Karpas-422 (cell line): ENCODE data around the gene BYSL. TPM values are rescaled to one million over a fixed set of nuclear protein-coding genes. Genes with fewer than 3 reads are reported as not detected.
"Not testable (repeated sequence)": the region's sequence is repeated elsewhere in the genome, so short reads cannot be mapped to it uniquely, and the experiment has no call there.

Experiments
- DNase-seq: peaks from one replicate; pipeline ENCODE4 v3.0.0-alpha.2; 2015
- H2AFZ ChIP-seq: fragments of 200-600 bp; sonication (generic); 2 replicates; pipeline ENCODE4 v1.6.1; 2014; ENCODE audit warnings: antibody characterized with exemption, low read length, mixed read lengths
- H3K27ac ChIP-seq: fragments of 200-600 bp; sonication (generic); 2 replicates; pipeline ENCODE4 v1.5.1; 2014; ENCODE audit warnings: mild to moderate bottlenecking, low read length, moderate library complexity
- H3K27me3 ChIP-seq: fragments of 200-600 bp; sonication (generic); 2 replicates; pipeline ENCODE4 v1.6.1; 2014; ENCODE audit warnings: low read length, mixed read lengths
- H3K36me3 ChIP-seq: fragments of 200-600 bp; sonication (generic); 2 replicates; pipeline ENCODE4 v1.6.1; 2014; ENCODE audit warnings: low read length, mixed read lengths; ENCODE audit not compliant: insufficient read depth
- H3K4me1 ChIP-seq: fragments of 200-600 bp; sonication (generic); 2 replicates; pipeline ENCODE4 v1.6.1; 2014; ENCODE audit warnings: mild to moderate bottlenecking, low read length, mixed read lengths
- H3K4me2 ChIP-seq: fragments of 200-600 bp; sonication (generic); 2 replicates; pipeline ENCODE4 v1.6.1; 2014; ENCODE audit warnings: low read length, low read depth, mild to moderate bottlenecking; ENCODE audit not compliant: poor library complexity, severe bottlenecking
- H3K4me3 ChIP-seq: fragments of 200-600 bp; sonication (generic); 2 replicates; pipeline ENCODE4 v1.5.1; 2014; ENCODE audit warnings: mild to moderate bottlenecking, antibody characterized with exemption, low read length, mixed read lengths
- H3K79me2 ChIP-seq: fragments of 200-600 bp; sonication (generic); 2 replicates; pipeline ENCODE4 v1.6.1; 2014; ENCODE audit warnings: mild to moderate bottlenecking, low read length, mixed read lengths
- H3K9ac ChIP-seq: fragments of 200-600 bp; sonication (generic); 2 replicates; pipeline ENCODE4 v1.6.0; 2014; ENCODE audit warnings: low read length
- H3K9me2 ChIP-seq: fragments of 200-600 bp; sonication (generic), shearing (Covaris generic); replicated peaks from 2 replicates; pipeline ENCODE4 v1.6.0; 2014; ENCODE audit warnings: mild to moderate bottlenecking, low read length, moderate library complexity; ENCODE audit not compliant: insufficient read depth
- H3K9me3 ChIP-seq: fragments of 300-700, 200-600 bp; sonication (generic); 2 replicates; pipeline ENCODE4 v1.6.1; 2014; ENCODE audit warnings: low read length, mixed read lengths
- H4K20me1 ChIP-seq: fragments of 200-600 bp; sonication (generic); 2 replicates; pipeline ENCODE4 v1.6.1; 2014; ENCODE audit warnings: mild to moderate bottlenecking, antibody characterized with exemption, low read length, low read depth; ENCODE audit not compliant: insufficient read depth
- total RNA-seq: library from RNA; depleted of rRNA; stranded (reverse); fragments of >200 nt; shearing (Covaris generic); gene quantifications from 2 replicates; pipeline ENCODE4 v1.2.3, GENCODE V29; 2014; ENCODE audit warnings: low replicate concordance

BYSL gene
- total RNA-seq, 1 experiment from 2014 or later = 17.9 TPM

- Histone ChIP-seq H2AFZ (peak overlapping the region; percentile 57), H3K9ac (peak overlapping the region; percentile 74), H3K4me3 (peak overlapping the region; percentile 97), H3K4me1 (peaks cover 42% of the 10 kb centered on the region), H3K27me3 (no peaks in the 10 kb centered on the region), H3K36me3 (no peaks in the 10 kb centered on the region), H3K27ac (peak overlapping the region; percentile 53), H3K79me2 (peaks cover 39% of the 10 kb centered on the region), H3K4me2 (peak overlapping the region; percentile 89), H3K9me3 (no peaks in the 10 kb centered on the region), H4K20me1 (0 out of 2 replicates have a peak, but pooled peaks cover 11% of the 10 kb centered on the region), H3K9me2 (no peaks in the 10 kb centered on the region)
- peak; percentile 45 for DNase-seq
These were observed 21.0 kb downstream of the BYSL start for GRCh38 chr6:41942067-41942851.

GRCh38 chr6:41942882-41943281 lies 21.6 kb downstream of the BYSL start:
- H2AFZ ChIP-seq, H3K9ac ChIP-seq, H3K27ac ChIP-seq, H3K9me3 ChIP-seq, H3K4me3 ChIP-seq, H3K9me2 ChIP-seq, H3K36me3 ChIP-seq, DNase-seq, H3K27me3 ChIP-seq: not testable (repeated sequence)
- H3K4me2 ChIP-seq = peak overlapping the region; percentile 89
- H4K20me1 ChIP-seq = 0 out of 2 replicates have a peak, but pooled peaks cover 11% of the 10 kb centered on the region
- H3K4me1 ChIP-seq = peaks cover 36% of the 10 kb centered on the region
- peaks cover 34% of the 10 kb centered on the region for H3K79me2 ChIP-seq

- Histone ChIP-seq H3K27me3 (no peaks in the 10 kb centered on the region), H3K4me3 (no peak overlapping the region), H3K4me2 (no peak overlapping the region), H3K36me3 (no peaks in the 10 kb centered on the region), H3K9ac (no peak overlapping the region), H4K20me1 (0 out of 2 replicates have a peak, but pooled peaks cover 11% of the 10 kb centered on the region), H3K9me3 (no peaks in the 10 kb centered on the region), H3K27ac (no peak overlapping the region), H3K4me1 (peaks cover 30% of the 10 kb centered on the region), H2AFZ (no peak overlapping the region), H3K9me2 (no peaks in the 10 kb centered on the region), H3K79me2 (peaks cover 30% of the 10 kb centered on the region)
- DNase-seq = peak; percentile 36
These were observed 22.2 kb downstream of the BYSL start for GRCh38 chr6:41943456-41943855.

GRCh38 chr6:41947581-41948220 lies 26.4 kb downstream of the BYSL start:
- Histone ChIP-seq H3K4me2 (no peak overlapping the region), H3K9ac (no peak overlapping the region), H3K79me2 (no peaks in the 10 kb centered on the region), H3K4me1 (no peaks in the 10 kb centered on the region; the same call in 1 of the 2 replicates), H3K4me3 (no peak overlapping the region), H3K27me3 (no peaks in the 10 kb centered on the region), H3K9me2 (no peaks in the 10 kb centered on the region), H4K20me1 (no peaks in the 10 kb centered on the region), H3K9me3 (no peaks in the 10 kb centered on the region), H3K36me3 (no peaks in the 10 kb centered on the region), H2AFZ (no peak overlapping the region), H3K27ac (no peak overlapping the region)
- DNase-seq = peak; percentile 16

GRCh38 chr6:41954668-41955067 lies 33.4 kb downstream of the BYSL start:
- H3K9ac ChIP-seq = no peak overlapping the region
- H3K9me2 ChIP-seq = no peaks in the 10 kb centered on the region
- H4K20me1 ChIP-seq = no peaks in the 10 kb centered on the region
- peak; percentile 5 for DNase-seq
- no peak overlapping the region for H3K4me3 ChIP-seq
- H3K27ac ChIP-seq = no peak overlapping the region
- no peaks in the 10 kb centered on the region for H3K9me3 ChIP-seq
- no peaks in the 10 kb centered on the region for H3K4me1 ChIP-seq
- no peak overlapping the region for H3K4me2 ChIP-seq
- H3K36me3 ChIP-seq = no peaks in the 10 kb centered on the region
- no peaks in the 10 kb centered on the region for H3K27me3 ChIP-seq
- no peaks in the 10 kb centered on the region for H3K79me2 ChIP-seq
- H2AFZ ChIP-seq = no peak overlapping the region

- H2AFZ ChIP-seq = no peak overlapping the region
- H4K20me1 ChIP-seq = no peaks in the 10 kb centered on the region
- no peaks in the 10 kb centered on the region for H3K36me3 ChIP-seq
- no peaks in the 10 kb centered on the region for H3K79me2 ChIP-seq
- H3K9ac ChIP-seq = no peak overlapping the region
- no peak overlapping the region for H3K27ac ChIP-seq
- H3K27me3 ChIP-seq = no peaks in the 10 kb centered on the region
- H3K4me1 ChIP-seq = no peaks in the 10 kb centered on the region
- DNase-seq = no peak
- no peaks in the 10 kb centered on the region for H3K9me3 ChIP-seq
- H3K9me2 ChIP-seq = no peaks in the 10 kb centered on the region
- no peak overlapping the region for H3K4me2 ChIP-seq
- H3K4me3 ChIP-seq = no peak overlapping the region
These were observed 34.1 kb downstream of the BYSL start for GRCh38 chr6:41955412-41955811.

- no peak overlapping the region for H3K27ac ChIP-seq
- H3K79me2 ChIP-seq = no peaks in the 10 kb centered on the region
- H3K4me3 ChIP-seq = no peak overlapping the region
- no peaks in the 10 kb centered on the region for H3K9me2 ChIP-seq
- H3K9me3 ChIP-seq = no peaks in the 10 kb centered on the region
- no peaks in the 10 kb centered on the region for H3K27me3 ChIP-seq
- H4K20me1 ChIP-seq = no peaks in the 10 kb centered on the region
- no peak overlapping the region for H3K4me2 ChIP-seq
- H2AFZ ChIP-seq = no peak overlapping the region
- no peaks in the 10 kb centered on the region for H3K36me3 ChIP-seq
- DNase-seq = no peak
- no peaks in the 10 kb centered on the region for H3K4me1 ChIP-seq
- H3K9ac ChIP-seq = no peak overlapping the region
These were observed 35.8 kb downstream of the BYSL start for GRCh38 chr6:41957117-41957516.

GRCh38 chr6:41958022-41958856 lies 36.9 kb downstream of the BYSL start:
- H3K9me3 ChIP-seq = no peaks in the 10 kb centered on the region
- no peak overlapping the region for H2AFZ ChIP-seq
- no peak for DNase-seq
- no peaks in the 10 kb centered on the region for H3K9me2 ChIP-seq
- no peak overlapping the region for H3K4me2 ChIP-seq
- H3K4me1 ChIP-seq = no peaks in the 10 kb centered on the region
- H3K36me3 ChIP-seq = no peaks in the 10 kb centered on the region
- H3K27me3 ChIP-seq = no peaks in the 10 kb centered on the region
- no peaks in the 10 kb centered on the region for H4K20me1 ChIP-seq
- no peak overlapping the region for H3K9ac ChIP-seq
- H3K27ac ChIP-seq = no peak overlapping the region
- H3K4me3 ChIP-seq = no peak overlapping the region
- H3K79me2 ChIP-seq = no peaks in the 10 kb centered on the region
